Small intestine (tissue), 7 donors: Measurements from ENCODE around the gene RNF121. TPM values are rescaled to one million over a fixed set of nuclear protein-coding genes. Genes with fewer than 3 reads are reported as not detected.

ENCODE experiments used
- DNase-seq, 2 donors: peaks; one replicate each; pipeline versions ENCODE4 v3.0.0 to v3.0.0-alpha.2; 2013
- FAIRE-seq: peaks from 2 replicates; lab custom pipeline; 2012; peaks lifted over from hg19 to GRCh38; lab: Jason Lieb, UNC
- H3K27ac ChIP-seq, 3 donors: one replicate each; pipeline ENCODE4 v1.5.1; 2013; ENCODE audit warnings: low read length in 2 of 3, mild to moderate bottlenecking in 2 of 3, control low read depth in 1 of 3, inconsistent platforms in 1 of 3, low read depth in 1 of 3, moderate library complexity in 1 of 3
- H3K27me3 ChIP-seq, 3 donors: one replicate each; pipeline ENCODE4 v1.6.1; 2013; ENCODE audit warnings: low read length in 3 of 3, inconsistent platforms in 1 of 3; ENCODE audit not compliant: control insufficient read depth in 3 of 3, insufficient read depth in 3 of 3
- H3K36me3 ChIP-seq, 3 donors: one replicate each; pipeline ENCODE4 v1.6.1; 2013; ENCODE audit warnings: low read length in 3 of 3, inconsistent platforms in 1 of 3, low read depth in 1 of 3, mild to moderate bottlenecking in 1 of 3, moderate library complexity in 1 of 3; ENCODE audit not compliant: control insufficient read depth in 3 of 3, insufficient read depth in 2 of 3
- H3K4me1 ChIP-seq, 3 donors: one replicate each; pipeline ENCODE4 v1.6.1; 2013; ENCODE audit warnings: low read length in 2 of 3, inconsistent platforms in 1 of 3, low read depth in 1 of 3, mild to moderate bottlenecking in 1 of 3, moderate library complexity in 1 of 3; ENCODE audit not compliant: control insufficient read depth in 3 of 3, insufficient read depth in 2 of 3
- H3K4me3 ChIP-seq, 3 donors: one replicate each; pipeline ENCODE4 v1.5.1; 2013; ENCODE audit warnings: low read length in 3 of 3, control low read depth in 1 of 3, inconsistent platforms in 1 of 3, low read depth in 1 of 3, mild to moderate bottlenecking in 1 of 3, moderate library complexity in 1 of 3
- H3K9me3 ChIP-seq, 2 donors: one replicate each; pipeline ENCODE4 v1.6.1; 2013; ENCODE audit warnings: low read depth in 1 of 2, low read length in 1 of 2; ENCODE audit not compliant: control insufficient read depth in 2 of 2, insufficient read depth in 1 of 2
- WGBS, 3 donors: extraction: QIAGEN DNeasy Blood & Tissue Kit; methylation state at CpG; one replicate each; pipeline ENCODE4 v1.1.7; 2013; 5-methylcytosine and 5-hydroxymethylcytosine counted together
- polyA plus RNA-seq, 4 donors: library from polyadenylated mRNA; stranded (reverse) in 3 of 4; unstranded in 1 of 4; fragments of 200-250 nt in 3 of 4; fragments of 120-200 nt in 1 of 4; gene quantifications; one replicate each; pipeline versions ENCODE4 v1.2.1 to v1.2.3, GENCODE V29; 2013
- donor health status: healthy with polysubstance abuse.
- donor health status: control.
- donor health status: control.
- donor health status: Bipolar disorder and iron deficiency.
- donor health status: healthy.

Gene RNF121
- polyA plus RNA-seq, 4 donors, result 15.9 to 38.6 (median 23.5) TPM

DNA sequence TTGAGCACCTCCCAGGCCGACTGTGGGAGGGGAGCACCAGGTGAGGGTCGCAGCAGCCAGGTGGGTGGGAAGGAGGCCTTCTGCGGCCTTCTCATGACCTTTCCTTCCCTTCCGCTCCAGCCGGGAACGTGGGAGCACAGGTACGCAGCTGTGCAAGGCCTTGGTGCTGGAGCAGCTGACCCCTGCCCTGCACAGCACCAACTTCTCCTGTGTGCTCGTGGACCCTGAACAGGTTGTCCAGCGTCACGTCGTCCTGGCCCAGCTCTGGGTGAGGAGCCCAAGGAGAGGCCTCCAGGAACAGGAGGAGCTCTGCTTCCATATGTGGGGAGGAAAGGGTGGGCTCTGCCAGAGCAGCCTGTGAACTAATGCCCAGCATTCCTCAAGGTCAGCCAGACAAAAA is 72.4 kb downstream of the RNF121 start:
- 73 to 86% (median 81%) methylated on average over 11 of the region's 11 CpGs for WGBS, 3 donors
- Histone ChIP-seq H3K27ac (no peak overlapping the region), H3K9me3 (no peaks in the 10 kb centered on the region), H3K36me3 (peaks cover 21 to 94% (median 29%) of the 10 kb centered on the region in 3 donors), H3K4me3 (no peak overlapping the region), H3K4me1 (peaks cover 0 to 12% (median 0%) of the 10 kb centered on the region in 3 donors), H3K27me3 (no peaks in the 10 kb centered on the region)
- DNase-seq (no peak), FAIRE-seq (no peak)

DNA sequence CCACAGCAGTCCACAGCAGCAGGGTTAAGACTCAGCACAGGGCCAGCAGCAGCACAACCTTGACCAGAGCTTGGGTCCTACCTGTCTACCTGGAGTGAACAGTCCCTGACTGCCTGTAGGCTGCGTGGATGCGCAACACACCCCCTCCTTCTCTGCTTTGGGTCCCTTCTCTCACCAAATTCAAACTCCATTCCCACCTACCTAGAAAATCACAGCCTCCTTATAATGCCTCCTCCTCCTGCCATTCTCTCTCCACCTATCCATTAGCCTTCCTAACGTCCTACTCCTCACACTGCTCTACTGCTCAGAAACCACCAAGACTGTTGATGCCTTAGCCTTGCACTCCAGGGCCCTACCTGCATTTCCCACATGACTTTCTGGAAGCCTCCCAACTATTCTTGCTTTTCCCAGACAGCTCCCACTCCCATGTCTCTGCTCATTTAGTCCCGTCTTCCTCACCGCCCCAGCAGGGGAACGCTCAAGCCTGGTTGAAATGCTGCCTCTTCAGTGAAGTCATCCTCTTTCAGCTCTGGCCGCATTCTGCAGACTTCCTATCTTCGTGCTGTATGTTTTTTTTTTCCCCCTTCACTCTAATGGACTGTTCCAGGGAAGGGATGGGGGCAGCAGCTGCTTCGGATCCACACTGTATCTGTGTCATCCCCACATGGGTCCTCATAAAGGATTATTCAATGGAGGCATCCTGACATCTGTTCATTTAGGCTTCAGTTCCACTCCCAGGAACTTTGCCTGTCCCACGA is 73.2 kb downstream of the RNF121 start:
- no peak for DNase-seq
- FAIRE-seq, result no peak
- no peak overlapping the region for H3K4me3 ChIP-seq
- no peaks in the 10 kb centered on the region for H3K27me3 ChIP-seq
- H3K4me1 ChIP-seq, result peaks cover 0 to 12% (median 0%) of the 10 kb centered on the region in 3 donors
- WGBS, 3 donors, result 63 to 75% (median 68%) methylated on average over 10 of the region's 10 CpGs
- H3K27ac ChIP-seq, result no peak overlapping the region
- peaks cover 21 to 94% (median 34%) of the 10 kb centered on the region in 3 donors for H3K36me3 ChIP-seq
- no peaks in the 10 kb centered on the region for H3K9me3 ChIP-seq

DNA sequence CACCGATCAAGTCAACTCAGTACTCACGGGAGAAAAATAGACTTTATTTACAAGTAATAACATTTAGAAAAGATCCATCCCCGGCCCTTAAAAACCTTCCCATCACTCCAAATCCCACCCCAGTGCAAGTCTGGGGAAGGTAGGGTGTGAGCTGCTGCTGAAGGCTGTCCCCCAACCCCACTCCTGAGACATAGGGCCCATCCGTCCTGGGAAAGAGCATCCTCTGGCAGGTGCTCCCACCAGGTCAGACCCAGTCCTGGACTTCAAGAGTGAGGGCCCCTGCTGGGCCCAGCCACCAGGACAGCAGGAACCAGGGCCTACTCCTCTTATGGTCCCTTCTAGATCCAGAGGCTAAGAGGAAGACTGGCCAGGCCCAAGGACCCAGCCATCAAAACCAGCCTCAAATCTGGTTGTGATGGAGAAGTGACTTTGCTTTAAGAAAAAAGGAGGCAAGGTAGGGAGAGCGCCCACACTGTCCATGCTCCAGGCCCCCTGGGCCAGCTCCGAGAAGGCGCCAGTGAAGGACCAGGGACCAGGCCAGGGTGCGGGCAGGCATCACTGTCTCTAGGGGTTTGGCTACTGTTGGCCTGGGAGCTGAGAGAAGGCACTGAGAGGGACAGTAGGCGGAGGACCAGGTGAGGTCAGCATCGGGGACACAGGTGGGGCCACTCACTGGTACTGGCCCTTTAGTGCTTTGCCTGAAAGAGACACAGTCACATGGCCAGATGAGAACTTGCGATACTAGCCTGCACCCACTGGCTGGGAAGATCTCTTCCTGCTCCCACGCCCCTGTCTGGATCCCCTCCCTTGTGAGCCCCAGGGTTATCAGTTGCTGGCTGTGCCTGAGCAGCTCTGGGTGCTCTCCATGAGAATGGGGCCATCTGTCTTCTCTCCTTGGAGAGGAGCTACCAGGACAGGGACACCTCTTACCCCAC is 74.3 kb downstream of the RNF121 start:
- 79 to 84% (median 83%) methylated on average over 12 of the region's 12 CpGs for WGBS, 3 donors

DNA sequence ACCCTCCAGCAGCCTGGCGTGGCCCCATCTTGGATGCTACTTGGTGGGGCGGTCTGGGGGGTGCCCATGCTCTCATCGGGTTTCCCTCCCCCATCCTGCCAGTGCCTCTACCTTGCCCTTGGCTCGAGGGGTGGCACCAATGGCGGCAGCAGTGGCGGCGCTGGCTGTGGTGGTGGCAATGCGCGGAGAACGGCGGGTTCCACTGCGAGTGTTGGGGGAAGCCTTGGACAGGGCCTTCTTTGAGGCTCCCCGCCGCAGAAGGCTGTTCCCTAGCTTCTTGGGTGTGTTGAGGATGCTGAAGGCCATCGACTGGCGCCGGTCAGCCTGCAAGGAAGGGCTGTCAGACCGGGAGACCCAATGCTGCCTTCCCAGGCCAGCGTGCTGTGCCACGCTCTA is 74.9 kb downstream of the RNF121 start:
- no peak overlapping the region for H3K4me3 ChIP-seq
- DNase-seq (no peak), FAIRE-seq (no peak)
- no peaks in the 10 kb centered on the region for H3K9me3 ChIP-seq
- no peak overlapping the region for H3K27ac ChIP-seq
- no peaks in the 10 kb centered on the region for H3K27me3 ChIP-seq
- peaks cover 24 to 95% (median 41%) of the 10 kb centered on the region in 3 donors for H3K36me3 ChIP-seq
- 90 to 93% (median 91%) methylated on average over 12 to 20 of the region's 20 CpGs for WGBS, 3 donors
- peaks cover 0 to 7% (median 0%) of the 10 kb centered on the region in 3 donors for H3K4me1 ChIP-seq

More for the DNA sequence above, 74.3 kb downstream of the RNF121 start:
- Histone ChIP-seq H3K27ac (no peak overlapping the region), H3K27me3 (no peaks in the 10 kb centered on the region), H3K4me1 (peaks cover 0 to 12% (median 0%) of the 10 kb centered on the region in 3 donors), H3K9me3 (no peaks in the 10 kb centered on the region), H3K4me3 (no peak overlapping the region), H3K36me3 (peaks cover 21 to 95% (median 37%) of the 10 kb centered on the region in 3 donors)
- no peak for FAIRE-seq
- DNase-seq, result no peak

DNA sequence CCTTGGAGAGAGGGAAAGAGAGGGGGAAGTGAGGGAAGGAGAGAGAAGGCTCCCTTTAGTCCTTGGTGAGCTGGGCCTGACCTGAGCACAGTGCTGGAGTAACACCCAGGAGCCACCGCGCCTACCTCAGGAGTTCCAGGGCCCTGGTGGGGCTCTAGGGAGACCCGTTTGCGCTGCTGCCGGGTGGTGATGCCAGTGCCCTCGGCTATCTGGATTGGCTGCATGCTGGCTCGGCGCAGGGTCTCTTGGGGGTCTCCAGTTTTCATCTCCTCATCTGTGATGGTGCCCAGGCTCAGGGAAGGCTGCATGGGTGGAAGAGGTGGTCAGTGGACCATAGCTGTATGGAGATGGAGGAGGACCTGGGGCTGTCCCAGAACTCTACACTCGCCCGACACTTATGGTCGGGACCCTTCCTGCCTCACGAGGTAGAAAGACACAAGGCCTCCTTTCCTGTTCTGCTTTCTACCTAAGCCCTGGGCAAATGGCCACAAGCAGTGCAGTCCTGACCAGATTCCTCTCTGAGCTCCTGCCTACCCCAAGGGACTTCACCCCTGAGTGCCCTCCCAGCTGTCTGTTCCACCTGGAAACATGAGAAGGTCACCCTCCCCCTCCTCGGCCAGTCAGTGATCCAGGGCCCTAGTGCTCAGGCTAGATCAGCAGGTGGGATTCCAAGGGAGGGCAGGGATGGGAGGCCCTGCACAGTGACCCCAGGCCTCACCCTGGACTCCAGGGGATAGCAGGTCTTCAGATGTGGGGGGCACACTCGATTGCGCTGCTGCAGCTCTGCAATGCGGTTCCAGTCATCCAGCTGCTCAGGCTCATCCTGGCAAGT is 75.9 kb downstream of the RNF121 start:
- WGBS, 3 donors, result 90 to 92% (median 91%) methylated on average over 16 of the region's 16 CpGs
- Histone ChIP-seq H3K9me3 (no peaks in the 10 kb centered on the region), H3K27me3 (no peaks in the 10 kb centered on the region), H3K4me1 (peaks cover 0 to 4% (median 0%) of the 10 kb centered on the region in 3 donors), H3K4me3 (no peak overlapping the region), H3K36me3 (peaks cover 26 to 100% (median 51%) of the 10 kb centered on the region in 3 donors), H3K27ac (no peak overlapping the region)
- DNase-seq, result no peak
- no peak for FAIRE-seq

DNA sequence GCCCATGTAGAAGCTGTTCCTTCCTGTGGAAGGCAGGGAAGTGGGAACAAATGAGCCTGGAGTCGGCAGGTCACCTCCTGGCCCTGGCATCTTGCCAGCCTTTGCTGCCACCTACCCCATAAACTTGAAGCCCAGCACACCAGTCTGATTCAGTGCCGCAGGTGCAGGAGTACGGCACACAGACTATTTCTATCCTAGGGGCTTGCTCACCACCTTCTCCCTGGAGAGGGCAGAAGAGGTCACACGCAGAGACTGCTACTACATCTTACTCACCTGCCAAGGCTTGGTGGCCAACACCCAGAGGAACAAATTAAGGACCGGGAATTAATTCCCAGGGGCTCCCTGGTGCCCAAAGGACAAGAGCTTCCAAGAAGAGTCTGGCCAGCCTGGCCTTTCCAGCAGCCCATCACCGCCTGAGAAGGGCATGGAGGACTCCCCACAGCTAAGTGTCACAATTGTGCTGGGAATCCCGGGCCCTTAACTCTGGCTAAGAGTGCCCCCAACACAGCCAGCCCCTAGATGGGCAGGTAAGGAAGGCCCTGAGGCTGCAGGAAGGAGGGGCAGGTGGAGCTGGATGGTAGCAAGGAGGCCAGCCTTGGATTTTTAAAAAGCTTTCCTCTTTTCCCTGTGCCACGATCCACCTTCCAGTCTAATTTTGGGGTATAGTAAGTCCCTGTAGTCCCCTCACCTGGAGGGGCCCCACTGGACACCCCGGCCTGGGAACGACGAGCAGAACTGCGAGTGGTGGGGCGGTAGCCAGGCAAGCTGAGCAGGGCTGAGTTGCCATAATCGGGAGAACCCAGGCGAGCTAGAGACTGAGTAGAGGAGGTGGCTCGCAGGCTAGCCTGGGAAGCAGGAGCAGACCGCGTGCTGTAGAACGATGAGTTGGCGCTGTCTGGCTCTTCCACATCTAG is 76.8 kb downstream of the RNF121 start:
- no peak overlapping the region for H3K27ac ChIP-seq
- H3K4me1 ChIP-seq, result no peaks in the 10 kb centered on the region
- no peak for DNase-seq
- 85 to 87% (median 86%) methylated on average over 20 of the region's 20 CpGs for whole genome bisulfite sequencing, 3 donors
- no peak for FAIRE-seq
- H3K9me3 ChIP-seq, result no peaks in the 10 kb centered on the region
- H3K4me3 ChIP-seq, result no peak overlapping the region
- no peaks in the 10 kb centered on the region for H3K27me3 ChIP-seq
- peaks cover 27 to 98% (median 56%) of the 10 kb centered on the region in 3 donors for H3K36me3 ChIP-seq

DNA sequence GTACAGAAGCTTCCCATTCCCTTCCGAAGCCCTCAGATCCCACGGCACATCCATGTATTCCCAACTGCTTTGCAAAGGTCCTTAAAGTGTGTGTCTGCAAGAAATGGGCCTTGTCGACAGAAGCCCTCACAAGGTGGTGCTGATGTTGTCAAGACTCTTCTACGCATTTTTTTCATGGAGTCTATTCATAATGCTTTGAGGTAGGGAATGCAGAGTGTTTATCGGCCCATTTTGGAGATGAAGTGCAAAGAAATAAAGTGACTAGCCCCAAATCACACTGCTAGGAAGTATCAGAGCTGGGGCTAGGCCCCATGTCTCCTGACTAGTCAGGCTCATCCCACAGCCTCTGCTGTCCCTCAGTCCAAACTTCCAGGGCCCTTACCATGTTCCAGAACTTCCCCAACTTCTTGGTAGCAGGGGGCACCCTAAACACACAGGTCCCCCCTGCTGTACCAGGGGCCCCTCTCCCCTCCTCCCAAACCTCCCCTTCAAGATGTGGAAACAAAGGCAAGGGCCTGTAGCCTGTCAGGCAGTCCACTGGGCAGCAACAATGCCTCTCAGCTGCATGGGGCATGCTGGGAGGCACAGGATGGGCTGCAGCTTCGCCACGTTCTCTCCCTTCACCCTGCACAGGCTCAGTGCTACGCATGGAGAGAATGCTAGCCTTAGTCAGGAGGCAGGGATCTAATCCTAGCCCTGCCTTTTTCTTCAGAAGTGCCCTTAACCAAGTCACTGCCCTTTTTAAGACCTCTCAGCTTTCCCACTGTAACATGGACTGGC is 77.7 kb downstream of the RNF121 start:
- peaks cover 30 to 98% (median 59%) of the 10 kb centered on the region in 3 donors for H3K36me3 ChIP-seq
- no peak overlapping the region for H3K4me3 ChIP-seq
- FAIRE-seq (no peak), DNase-seq (no peak)
- no peaks in the 10 kb centered on the region for H3K27me3 ChIP-seq
- no peaks in the 10 kb centered on the region for H3K4me1 ChIP-seq
- no peak overlapping the region for H3K27ac ChIP-seq
- 83 to 88% (median 85%) methylated on average over 8 of the region's 8 CpGs for WGBS, 3 donors
- no peaks in the 10 kb centered on the region for H3K9me3 ChIP-seq
